GM12891 (cell line): ENCODE results near the gene NMB.

Experiments used
- PAX5 ChIP-seq: IDR thresholded peaks from 2 replicates; pipeline ENCODE4 v1.6.1; 2011; ENCODE audit warnings: low read length, moderate library complexity, mild to moderate bottlenecking; ENCODE audit not compliant: insufficient read depth, severe bottlenecking
- POLR2A ChIP-seq: IDR thresholded peaks from 2 replicates; pipeline ENCODE4 v1.6.1; 2011; ENCODE audit warnings: low read depth, low read length, control low read depth
- SPI1 ChIP-seq: IDR thresholded peaks from 2 replicates; pipeline ENCODE4 v1.6.1; 2011; ENCODE audit warnings: low read depth, low read length, control low read depth
- TAF1 ChIP-seq: IDR thresholded peaks from 2 replicates; pipeline ENCODE4 v1.6.1; 2011; ENCODE audit warnings: low read depth, low read length, control low read depth

DNA sequence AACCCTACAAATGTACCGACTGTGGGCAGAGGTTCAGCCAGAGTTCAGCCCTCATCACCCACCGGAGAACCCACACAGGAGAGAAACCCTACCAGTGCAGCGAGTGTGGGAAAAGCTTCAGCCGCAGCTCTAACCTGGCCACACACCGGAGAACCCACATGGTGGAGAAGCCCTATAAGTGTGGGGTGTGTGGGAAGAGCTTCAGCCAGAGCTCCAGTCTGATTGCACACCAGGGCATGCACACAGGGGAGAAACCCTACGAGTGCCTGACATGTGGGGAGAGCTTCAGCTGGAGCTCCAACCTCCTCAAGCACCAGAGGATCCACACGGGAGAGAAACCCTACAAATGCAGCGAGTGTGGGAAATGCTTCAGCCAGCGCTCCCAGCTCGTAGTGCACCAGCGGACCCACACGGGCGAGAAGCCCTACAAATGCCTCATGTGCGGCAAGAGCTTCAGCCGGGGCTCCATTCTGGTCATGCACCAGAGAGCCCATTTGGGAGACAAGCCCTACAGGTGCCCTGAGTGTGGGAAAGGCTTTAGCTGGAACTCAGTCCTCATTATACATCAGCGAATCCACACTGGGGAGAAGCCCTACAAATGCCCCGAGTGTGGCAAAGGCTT is 36.5 kb downstream of the NMB start:
- TF ChIP-seq POLR2A = no peak
- TF ChIP-seq TAF1 = no peak
- no peak for TF ChIP-seq SPI1
- TF ChIP-seq PAX5 = no peak
